ENCODE measurements around the gene CACNA2D3.

Gene CACNA2D3

GRCh38 chr3:54127499-54128056, 5.2 kb downstream of the CACNA2D3 start:
- no peak for DNase-seq

GRCh38 chr3:54131026-54131605, 8.8 kb downstream of the CACNA2D3 start:
- DNase-seq, result no peak

GRCh38 chr3:54131890-54132289, 9.5 kb downstream of the CACNA2D3 start:
- DNase-seq, result peak; percentile 42

- DNase-seq, result no peak
Observed at GRCh38 chr3:54132685-54133084, 10.3 kb downstream of the CACNA2D3 start.

DNA sequence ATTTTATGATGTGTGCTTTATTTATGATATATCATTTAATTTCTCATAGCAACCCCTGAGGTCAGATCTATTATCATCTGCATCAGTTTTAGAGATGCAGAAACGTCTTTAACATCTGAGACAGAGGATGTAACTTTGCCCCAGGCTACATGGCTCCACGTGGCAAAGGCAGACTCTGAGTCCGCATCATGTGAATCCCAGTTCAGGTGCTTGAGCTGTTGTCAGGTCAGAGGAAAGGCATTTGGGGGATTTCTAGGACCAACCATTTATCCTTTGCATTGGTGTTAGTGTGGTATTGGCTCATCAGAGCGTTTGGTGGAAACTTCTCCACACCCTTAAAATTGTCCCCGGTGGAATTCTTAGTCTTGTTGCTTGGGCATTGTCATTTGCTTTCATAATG, 10.8 kb downstream of the CACNA2D3 start:
- DNase-seq, result no peak

GRCh38 chr3:54134155-54134554, 11.8 kb downstream of the CACNA2D3 start:
- no peak for DNase-seq

DNA sequence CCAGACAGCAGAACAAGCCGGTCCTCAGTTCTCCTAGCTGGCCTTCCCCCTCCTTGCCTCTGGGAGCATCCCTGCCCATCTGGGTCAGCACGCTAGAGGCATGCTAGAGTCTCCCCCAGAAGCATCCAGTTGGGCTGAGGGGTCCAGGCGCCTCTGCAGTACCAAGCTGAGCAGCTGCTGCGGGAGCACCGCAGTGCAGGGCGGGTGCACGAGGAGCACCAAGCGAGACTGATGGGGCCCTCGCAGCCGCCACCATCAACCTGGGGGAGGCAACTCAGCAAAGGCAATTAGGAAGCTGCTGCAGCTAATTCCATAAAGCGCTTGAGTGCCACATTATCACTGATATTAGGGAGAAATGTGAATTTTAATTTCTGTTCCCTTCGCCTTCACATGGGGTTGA, 12.4 kb downstream of the CACNA2D3 start:
- DNase-seq, result no peak

GRCh38 chr3:54137311-54137710, 15.0 kb downstream of the CACNA2D3 start:
- peak; percentile 20 for DNase-seq

GRCh38 chr3:54138937-54139547, 16.7 kb downstream of the CACNA2D3 start:
- DNase-seq, result no peak

GRCh38 chr3:54139630-54140029, 17.3 kb downstream of the CACNA2D3 start:
- peak; percentile 76 for DNase-seq

- no peak for DNase-seq
Observed at GRCh38 chr3:54144284-54144683, 21.9 kb downstream of the CACNA2D3 start.

DNA sequence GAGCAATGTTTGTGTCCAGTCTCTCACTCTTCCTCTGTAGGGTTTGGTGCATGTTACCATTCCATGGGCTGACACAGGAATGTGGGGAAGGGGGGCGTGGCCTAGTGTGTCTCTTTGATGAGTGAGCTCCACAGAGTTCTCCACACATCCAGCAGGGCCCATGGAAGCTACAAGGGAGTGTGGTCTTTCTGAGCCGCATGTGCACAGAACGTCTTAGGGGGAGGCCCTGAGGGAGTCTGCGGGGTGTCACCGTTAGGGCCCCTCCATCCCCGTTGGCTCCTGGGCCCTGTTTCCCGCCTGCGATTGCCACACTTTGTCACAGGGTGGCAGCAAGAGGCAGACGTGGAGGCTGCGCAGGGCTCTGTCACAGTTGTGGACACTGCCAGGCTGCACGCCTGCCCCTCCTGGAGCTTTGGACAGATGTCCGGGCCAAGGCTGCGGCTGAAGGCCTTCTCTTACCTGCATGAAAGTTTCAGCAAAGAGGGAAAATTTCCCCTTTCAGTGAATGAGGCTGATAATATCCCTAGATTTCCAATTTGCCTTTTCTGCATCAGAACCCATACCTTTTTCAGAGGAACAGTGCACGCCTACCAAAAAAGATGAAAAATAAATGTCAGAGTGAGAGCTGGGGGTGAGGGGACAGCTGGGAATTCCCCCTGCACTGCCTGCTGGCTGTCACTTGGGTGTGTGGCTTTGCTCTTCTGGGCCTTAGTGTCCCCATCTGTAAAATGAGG, 24.3 kb downstream of the CACNA2D3 start:
- peak; percentile 80 for DNase-seq

GRCh38 chr3:54150864-54151467, 28.6 kb downstream of the CACNA2D3 start:
- no peak for DNase-seq

GRCh38 chr3:54153477-54153876, 31.1 kb downstream of the CACNA2D3 start:
- DNase-seq, result no peak

GRCh38 chr3:54157860-54158259, 35.5 kb downstream of the CACNA2D3 start:
- peak; percentile 68 for DNase-seq

DNA sequence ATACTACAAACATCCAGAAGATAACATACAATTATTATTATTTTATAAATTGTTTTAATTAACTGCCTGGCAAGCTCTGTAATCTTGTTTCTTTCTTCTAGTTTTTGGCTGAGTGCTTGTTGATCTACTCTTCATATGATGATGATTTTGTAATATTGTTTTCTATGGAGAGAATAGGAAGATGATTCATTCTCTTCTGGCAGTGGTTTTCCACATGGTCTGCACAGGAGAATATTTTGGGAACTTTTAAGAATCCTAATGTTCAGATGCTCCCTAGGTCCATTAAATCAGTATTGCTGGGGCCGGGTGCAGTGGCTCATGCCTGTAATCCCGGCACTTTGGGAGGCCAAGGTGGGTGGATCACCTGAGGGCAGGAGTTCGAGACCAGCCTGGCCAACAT, 37.6 kb downstream of the CACNA2D3 start:
- DNase-seq, result no peak

GRCh38 chr3:54163441-54163840, 41.1 kb downstream of the CACNA2D3 start:
- DNase-seq, result no peak

DNA sequence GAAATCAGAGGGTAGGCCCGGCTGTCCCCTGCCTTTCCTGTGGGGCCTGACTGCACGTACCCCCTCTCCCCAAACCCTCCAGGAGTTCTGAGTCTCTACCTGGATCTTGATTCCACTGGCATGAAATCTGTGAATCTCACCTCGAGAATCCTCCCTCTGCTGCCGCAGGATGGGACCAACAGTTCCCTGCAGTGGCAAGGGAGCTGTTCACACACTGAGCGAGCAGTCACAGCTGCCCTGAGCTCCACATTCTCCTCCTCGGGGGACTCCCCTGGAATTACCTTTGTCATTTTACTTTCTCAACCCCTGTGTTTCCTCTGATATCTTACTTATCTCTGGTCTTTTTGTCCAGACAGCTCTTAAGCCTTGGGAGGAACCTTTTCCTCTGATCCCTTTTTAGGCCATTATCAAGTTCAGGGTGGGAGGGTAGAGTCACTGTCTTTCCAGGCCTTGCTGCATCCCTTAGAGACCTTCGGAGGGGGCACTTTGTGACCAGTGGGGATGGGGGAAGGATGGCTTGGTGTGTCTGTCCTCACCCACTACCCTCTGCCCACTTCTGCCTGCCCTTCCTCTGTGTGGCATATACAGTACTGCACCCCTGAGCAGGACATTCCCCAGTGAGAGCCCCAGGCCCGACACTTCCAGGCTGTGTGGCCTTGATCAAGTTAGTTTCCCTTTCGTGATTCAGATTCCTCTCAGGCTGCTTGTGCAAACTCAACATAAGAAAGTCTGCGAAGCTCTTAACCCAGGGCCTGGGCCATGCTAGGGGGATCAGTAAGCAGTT, 42.0 kb downstream of the CACNA2D3 start:
- no peak for DNase-seq

GRCh38 chr3:54165865-54166264, 43.5 kb downstream of the CACNA2D3 start:
- DNase-seq, result no peak

- DNase-seq, result no peak
Observed at GRCh38 chr3:54167999-54168398, 45.6 kb downstream of the CACNA2D3 start.

- no peak for DNase-seq
Observed at GRCh38 chr3:54168451-54168850, 46.1 kb downstream of the CACNA2D3 start.

DNA sequence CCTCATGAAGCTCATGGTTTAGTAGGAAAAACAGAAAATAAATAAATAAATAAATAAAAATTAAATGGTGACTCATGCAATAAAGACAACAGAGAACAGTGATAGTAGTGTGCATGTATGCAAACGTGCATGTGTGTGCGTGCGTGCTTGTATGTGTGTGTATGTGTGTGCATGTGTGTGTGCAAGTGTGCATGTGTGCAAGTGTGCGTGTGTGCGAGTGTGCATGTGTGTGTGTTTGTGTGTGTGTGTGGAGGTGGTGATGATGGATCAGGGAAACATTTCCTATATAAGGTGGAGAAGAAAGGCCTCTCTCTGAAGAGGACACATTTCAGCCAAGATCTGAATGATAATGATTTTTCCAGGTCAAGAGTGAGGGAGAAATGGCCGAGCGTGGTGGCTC, 47.2 kb downstream of the CACNA2D3 start:
- DNase-seq, result no peak

GRCh38 chr3:54171509-54171908, 49.2 kb downstream of the CACNA2D3 start:
- no peak for DNase-seq
